K562 (cell line): ENCODE measurements around the gene EMP2. TPM values are rescaled to one million over a fixed set of nuclear protein-coding genes. Genes with fewer than 3 reads are reported as not detected.

ENCODE experiments used
- BCL6 ChIP-seq: fragments of 250-450 bp; sonication (Bioruptor Pico); IDR thresholded peaks from 2 replicates; pipeline ENCODE4 v1.4.0; 2020
- CBFA2T2 ChIP-seq: fragments of 450-650 bp; conservative IDR thresholded peaks from 2 replicates; pipeline ENCODE4 v1.6.1; 2017; ENCODE audit warnings: mild to moderate bottlenecking
- CBX2 ChIP-seq: fragments of 200-600 bp; sonication (generic); IDR thresholded peaks from one replicate; pipeline ENCODE4 v1.6.1; 2012; ENCODE audit warnings: mild to moderate bottlenecking, low read length, inconsistent platforms; ENCODE audit not compliant: insufficient read depth, poor library complexity, severe bottlenecking
- CGGBP1 ChIP-seq: fragments of 250-450 bp; sonication (Bioruptor Pico); IDR thresholded peaks from 2 replicates; pipeline ENCODE4 v1.9.0; 2021; ENCODE audit warnings: mild to moderate bottlenecking
- CREB5 ChIP-seq: fragments of 250-450 bp; sonication (Bioruptor Pico); IDR thresholded peaks from 2 replicates; pipeline ENCODE4 v1.5.0; 2020; ENCODE audit warnings: mild to moderate bottlenecking
- EP400 ChIP-seq: fragments of 450-650 bp; IDR thresholded peaks from 2 replicates; pipeline ENCODE4 v1.6.1; 2017; ENCODE audit warnings: antibody characterized with exemption, mild to moderate bottlenecking, moderate library complexity
- ETS2 ChIP-seq: IDR thresholded peaks from 2 replicates; pipeline ENCODE4 v1.6.1; 2016; ENCODE audit warnings: borderline replicate concordance, missing genetic modification characterization, mild to moderate bottlenecking, moderate library complexity, missing compliant biosample characterization; ENCODE audit not compliant: poor library complexity, severe bottlenecking
- ETV1 ChIP-seq: fragments of 450-650 bp; conservative IDR thresholded peaks from 2 replicates; pipeline ENCODE4 v1.6.1; 2016; ENCODE audit warnings: missing genetic modification characterization, control low read depth, low read depth, missing compliant biosample characterization
- HMBOX1 ChIP-seq: sonication (generic); IDR thresholded peaks from 2 replicates; pipeline ENCODE4 v1.6.1; 2016
- HMGN3 ChIP-seq: IDR thresholded peaks from 2 replicates; pipeline ENCODE4 v1.6.1; 2011; ENCODE audit warnings: borderline replicate concordance, low read depth, mild to moderate bottlenecking, mixed read lengths, low read length; ENCODE audit not compliant: insufficient read length; ENCODE audit errors: extremely low read depth
- MTA2 ChIP-seq: fragments of 450-650 bp; IDR thresholded peaks from 2 replicates; pipeline ENCODE4 v1.6.1; 2016; ENCODE audit warnings: low read depth
- MYNN ChIP-seq, 2 experiments: sonication (generic); formaldehyde crosslinking in 1 of 2; IDR thresholded peaks; 2 replicates each; pipeline versions ENCODE4 v1.5.0 to v1.6.1; 2016 to 2020; ENCODE audit warnings: antibody characterized with exemption in 1 of 2, missing genetic modification reagents in 1 of 2
- NFIC ChIP-seq: fragments of 450-650 bp; IDR thresholded peaks from 2 replicates; pipeline ENCODE4 v1.6.1; 2017; ENCODE audit warnings: mild to moderate bottlenecking, inconsistent platforms
- NFXL1 ChIP-seq: fragments of 450-650 bp; formaldehyde crosslinking; IDR thresholded peaks from 2 replicates; pipeline ENCODE4 v1.4.0; 2021; ENCODE audit warnings: mild to moderate bottlenecking
- NFYB ChIP-seq: IDR thresholded peaks from 2 replicates; pipeline ENCODE4 v1.6.1; 2011; ENCODE audit warnings: mild to moderate bottlenecking, moderate library complexity; ENCODE audit not compliant: insufficient read length; ENCODE audit errors: extremely low read depth
- NR2F6 ChIP-seq: fragments of 450-650 bp; formaldehyde crosslinking; IDR thresholded peaks from 2 replicates; pipeline ENCODE4 v1.4.0; 2020; ENCODE audit warnings: mild to moderate bottlenecking
- STAT6 ChIP-seq: sonication (generic); formaldehyde crosslinking; IDR thresholded peaks from 2 replicates; pipeline ENCODE4 v1.8.1; 2023; ENCODE audit warnings: mild to moderate bottlenecking, missing genetic modification reagents
- TAL1 ChIP-seq: fragments of 450-650 bp; IDR thresholded peaks from 2 replicates; pipeline ENCODE4 v1.6.1; 2016; ENCODE audit warnings: mild to moderate bottlenecking
- TCF3 ChIP-seq: sonication (generic); formaldehyde crosslinking; IDR thresholded peaks from 2 replicates; pipeline ENCODE4 v1.4.0; 2020; ENCODE audit warnings: mild to moderate bottlenecking, missing genetic modification reagents
- TGIF2 ChIP-seq: sonication (generic); formaldehyde crosslinking; IDR thresholded peaks from 2 replicates; pipeline ENCODE4 v1.8.1; 2022; ENCODE audit warnings: mild to moderate bottlenecking, missing genetic modification reagents, moderate library complexity
- ZBTB7A ChIP-seq: IDR thresholded peaks from 2 replicates; pipeline ENCODE4 v1.6.1; 2011; ENCODE audit warnings: low read depth, mild to moderate bottlenecking, low read length, moderate library complexity, borderline replicate concordance; ENCODE audit not compliant: control insufficient read depth
- ZEB2 ChIP-seq: fragments of 450-650 bp; IDR thresholded peaks from 2 replicates; pipeline ENCODE4 v1.6.1; 2016
- ZNF561 ChIP-seq: fragments of 450-650 bp; formaldehyde crosslinking; conservative IDR thresholded peaks from 2 replicates; pipeline ENCODE4 v1.4.0; 2020; ENCODE audit warnings: mild to moderate bottlenecking, moderate library complexity
- polyA plus RNA-seq, 8 experiments: library from polyadenylated mRNA; depleted of rRNA in 4 of 8; stranded (reverse) in 5 of 8; unstranded in 3 of 8; fragments of >200 nt; fragmentation: Nextera tagmentation in 2 of 8; fragmentation: Illumina TruSeq in 1 of 8; extraction: Ambion mirVana in 2 of 8; extraction: Trizol in 1 of 8; gene quantifications; 2 replicates each; pipeline versions ENCODE4 v1.2.1 to v1.2.3, GENCODE V29; 2011 to 2014; ENCODE audit warnings: inconsistent platforms in 1 of 8, missing spikeins in 1 of 8
- total RNA-seq, 7 experiments: library from RNA; depleted of rRNA in 6 of 7; stranded (reverse); fragments of >200 nt in 6 of 7; fragmentation: Illumina TruSeq in 2 of 7; extraction: Trizol in 2 of 7; gene quantifications; 2 replicates each; pipeline versions ENCODE4 v1.2.1 to v1.2.3, GENCODE V29; 2011 to 2021; ENCODE audit warnings: low replicate concordance in 1 of 7

The EMP2 gene
- total and polyA plus RNA-seq, 9 of the 15 experiments (the other 6 are each of a cell fraction or from before 2014, with no cell fraction given) = 0.73 to 6.2 (median 3.1) TPM

- TF ChIP-seq NFYB = no peak
- TF ChIP-seq NFIC = peak; percentile 44; the same call in 1 of the 2 replicates
- no peak for TF ChIP-seq CBX2
- TF ChIP-seq MYNN (IDR thresholded peaks at IDR 0.05) = peak; percentile 29; the same call in 1 of the 2 replicates
- no peak for TF ChIP-seq MYNN (CRISPR knock-in tag; IDR thresholded peaks at IDR 0.05)
- no peak for TF ChIP-seq HMBOX1
- TF ChIP-seq CGGBP1 (CRISPR knock-in tag) = no peak
- no peak for TF ChIP-seq ETV1 (tag)
- peak; percentile 67; the same call in 1 of the 2 replicates for TF ChIP-seq TAL1
- TF ChIP-seq HMGN3 = no peak
- TF ChIP-seq ZBTB7A = peak; percentile 61; the same call in 1 of the 2 replicates
- no peak for TF ChIP-seq CREB5
- no peak for TF ChIP-seq STAT6 (CRISPR knock-in tag)
- peak; percentile 83 for TF ChIP-seq CBFA2T2
- TF ChIP-seq EP400 = no peak
- TF ChIP-seq ZEB2 = no peak
- TF ChIP-seq ETS2 = no peak
- TF ChIP-seq BCL6 (CRISPR knock-in tag) = no peak
- TF ChIP-seq ZNF561 (CRISPR knock-in tag) = no peak
- TF ChIP-seq NR2F6 = no peak
- TF ChIP-seq TGIF2 (CRISPR knock-in tag) = no peak
- TF ChIP-seq MTA2 = no peak; the same call in 1 of the 2 replicates
- TF ChIP-seq TCF3 (CRISPR knock-in tag) = peak; percentile 57
- TF ChIP-seq NFXL1 (CRISPR knock-in tag) = no peak
Measured at GRCh38 chr16:10622036-10622921, 41.9 kb upstream of the EMP2 start (continued).
